Ammon's horn (tissue), 1 donor: ENCODE results near the gene GINS1.

Experiments used
- DNase-seq: peaks from one replicate; pipeline ENCODE4 v3.0.0-alpha.2; 2016; ENCODE audit warnings: low spot score

GINS1 gene

GRCh38 chr20:25477014-25477882, 69.8 kb downstream of the GINS1 start:
- no peak for DNase-seq

- no peak for DNase-seq
These were observed 71.6 kb downstream of the GINS1 start for GRCh38 chr20:25478889-25479568.

GRCh38 chr20:25479638-25480037, 72.2 kb downstream of the GINS1 start:
- DNase-seq = no peak

- DNase-seq = no peak
These were observed 72.7 kb downstream of the GINS1 start for GRCh38 chr20:25480156-25480555.

GRCh38 chr20:25480797-25481196, 73.3 kb downstream of the GINS1 start:
- DNase-seq = no peak

- no peak for DNase-seq
These were observed 73.9 kb downstream of the GINS1 start for GRCh38 chr20:25481235-25481917.

- DNase-seq = no peak
These were observed 74.4 kb downstream of the GINS1 start for GRCh38 chr20:25481918-25482253.

- no peak for DNase-seq
These were observed 76.1 kb downstream of the GINS1 start for GRCh38 chr20:25483431-25484132.

GRCh38 chr20:25484224-25484846, 76.9 kb downstream of the GINS1 start:
- peak; percentile 19 for DNase-seq

- no peak for DNase-seq
These were observed 77.5 kb downstream of the GINS1 start for GRCh38 chr20:25484911-25485511.

- no peak for DNase-seq
These were observed 78.4 kb downstream of the GINS1 start for GRCh38 chr20:25485872-25486271.

GRCh38 chr20:25486377-25486776, 78.9 kb downstream of the GINS1 start:
- DNase-seq = peak; percentile 23

- DNase-seq = no peak
These were observed 79.8 kb downstream of the GINS1 start for GRCh38 chr20:25487306-25487705.

- no peak for DNase-seq
These were observed 80.5 kb downstream of the GINS1 start for GRCh38 chr20:25487975-25488374.

GRCh38 chr20:25489221-25489871, 81.9 kb downstream of the GINS1 start:
- DNase-seq = no peak

GRCh38 chr20:25490656-25491445, 83.4 kb downstream of the GINS1 start:
- no peak for DNase-seq

- no peak for DNase-seq
These were observed 84.1 kb downstream of the GINS1 start for GRCh38 chr20:25491446-25492038.

- DNase-seq = no peak
These were observed 85.7 kb downstream of the GINS1 start for GRCh38 chr20:25493137-25493536.

- DNase-seq = no peak
These were observed 86.5 kb downstream of the GINS1 start for GRCh38 chr20:25493748-25494505.
